Activated B cell treated with CpG ODN at 0.5 μM for 24 hours (primary cell): ENCODE measurements around the gene IGF1R. TPM values are rescaled to one million over a fixed set of nuclear protein-coding genes. Genes with fewer than 3 reads are reported as not detected.

ENCODE experiments used
- ATAC-seq: fragments of 200-7000 bp; cut with Tn5 transposase; one replicate; pipeline ENCODE4 v1.10.0; 2021; ENCODE audit warnings: low read depth, mild to moderate bottlenecking, moderate library complexity
- CTCF ChIA-PET: fragments of 350-600 bp; sonication (Branson Sonifier 250); formaldehyde crosslinking; loops from one replicate; lab custom pipeline; 2021; ENCODE audit warnings: antibody characterized with exemption; lab: Charles Lee
- POLR2A ChIA-PET: fragments of 350-600 bp; sonication (Branson Sonifier 250); formaldehyde crosslinking; loops from one replicate; lab custom pipeline; 2021; ENCODE audit warnings: antibody characterized with exemption; lab: Charles Lee
- DNase-seq: peaks from one replicate; pipeline ENCODE4 v3.0.0; 2022
- H3K27ac Mint-ChIP-seq: one replicate; pipeline ENCODE4 v1.8.0; 2020; ENCODE audit warnings: mixed read lengths
- H3K27me3 Mint-ChIP-seq: one replicate; pipeline ENCODE4 v1.8.0; 2021; ENCODE audit warnings: mixed read lengths
- H3K36me3 Mint-ChIP-seq: one replicate; pipeline ENCODE4 v1.8.0; 2021; ENCODE audit warnings: low read depth, mixed read lengths
- H3K4me1 Mint-ChIP-seq: one replicate; pipeline ENCODE4 v1.8.0; 2021; ENCODE audit warnings: mixed read lengths
- H3K4me3 Mint-ChIP-seq: one replicate; pipeline ENCODE4 v1.8.0; 2020; ENCODE audit warnings: mild to moderate bottlenecking, mixed read lengths
- H3K9me3 Mint-ChIP-seq: one replicate; pipeline ENCODE4 v1.8.0; 2020; ENCODE audit warnings: mixed read lengths
- CTCF ChIP-seq: fragments of 200-600 bp; IDR thresholded peaks from one replicate; pipeline ENCODE4 v1.8.0; 2022; ENCODE audit warnings: antibody characterized with exemption, mild to moderate bottlenecking
- intact Hi-C: fragments of 100-400 bp; cut with micrococcal nuclease; formaldehyde crosslinking; loops from one replicate; pipeline ENCODE4 v1.15.1; 2024
- total RNA-seq: library from RNA; stranded (reverse); gene quantifications from 2 replicates; pipeline ENCODE4 v1.2.3, GENCODE V29; 2022

IGF1R gene
- total RNA-seq, 1 donor from 2014 or later = 6.7 TPM

- intact Hi-C loops = no loop called here
- peaks cover 2% of the 10 kb centered on the region for H3K27me3 Mint-ChIP-seq
- no peak overlapping the region for H3K4me3 Mint-ChIP-seq
- peaks cover 2% of the 10 kb centered on the region for H3K4me1 Mint-ChIP-seq
- no peak overlapping the region for H3K27ac Mint-ChIP-seq
- ChIA-PET POLR2A (no interaction called here), CTCF (no interaction called here)
- TF ChIP-seq CTCF = no peak
- H3K9me3 Mint-ChIP-seq = no peaks in the 10 kb centered on the region
- DNase-seq (no peak), ATAC-seq (no peak)
- no peaks in the 10 kb centered on the region for H3K36me3 Mint-ChIP-seq
Measured at GRCh38 chr15:98801234-98801561, 152.9 kb downstream of the IGF1R start.

GRCh38 chr15:98802187-98802586 lies 153.8 kb downstream of the IGF1R start:
- DNase-seq (no peak), ATAC-seq (no peak)
- H3K36me3 Mint-ChIP-seq = no peaks in the 10 kb centered on the region
- no peak overlapping the region for H3K27ac Mint-ChIP-seq
- H3K4me3 Mint-ChIP-seq = no peak overlapping the region
- TF ChIP-seq CTCF = no peak
- peaks cover 2% of the 10 kb centered on the region for H3K4me1 Mint-ChIP-seq
- ChIA-PET POLR2A (no interaction called here), CTCF (no interaction called here)
- intact Hi-C loops = no loop called here
- peaks cover 2% of the 10 kb centered on the region for H3K27me3 Mint-ChIP-seq
- no peaks in the 10 kb centered on the region for H3K9me3 Mint-ChIP-seq

GRCh38 chr15:98803228-98804056 lies 155.1 kb downstream of the IGF1R start:
- no peak for ATAC-seq
- no peak for DNase-seq
- H3K4me1 Mint-ChIP-seq = peaks cover 2% of the 10 kb centered on the region
- intact Hi-C loops = no loop called here
- peaks cover 2% of the 10 kb centered on the region for H3K27me3 Mint-ChIP-seq
- no peaks in the 10 kb centered on the region for H3K36me3 Mint-ChIP-seq
- ChIA-PET POLR2A (no interaction called here), CTCF (no interaction called here)
- no peak overlapping the region for H3K27ac Mint-ChIP-seq
- no peaks in the 10 kb centered on the region for H3K9me3 Mint-ChIP-seq
- TF ChIP-seq CTCF = no peak
- H3K4me3 Mint-ChIP-seq = no peak overlapping the region

GRCh38 chr15:98804057-98804380 lies 155.7 kb downstream of the IGF1R start:
- H3K27ac Mint-ChIP-seq = no peak overlapping the region
- intact Hi-C loops = no loop called here
- no peak overlapping the region for H3K4me3 Mint-ChIP-seq
- H3K4me1 Mint-ChIP-seq = peaks cover 2% of the 10 kb centered on the region
- H3K27me3 Mint-ChIP-seq = peaks cover 2% of the 10 kb centered on the region
- CTCF ChIA-PET = no interaction called here
- no peaks in the 10 kb centered on the region for H3K36me3 Mint-ChIP-seq
- TF ChIP-seq CTCF = no peak
- no peaks in the 10 kb centered on the region for H3K9me3 Mint-ChIP-seq
- POLR2A ChIA-PET = no interaction called here
- ATAC-seq (no peak), DNase-seq (no peak)

GRCh38 chr15:98805434-98806274 lies 157.3 kb downstream of the IGF1R start:
- H3K4me3 Mint-ChIP-seq = no peak overlapping the region
- no peaks in the 10 kb centered on the region for H3K27me3 Mint-ChIP-seq

More at GRCh38 chr15:98805434-98806274, 157.3 kb downstream of the IGF1R start:
- Mint-ChIP-seq H3K9me3 (no peaks in the 10 kb centered on the region), H3K27ac (no peak overlapping the region), H3K4me1 (no peaks in the 10 kb centered on the region), H3K36me3 (no peaks in the 10 kb centered on the region)
- ATAC-seq (no peak), DNase-seq (no peak)
- intact Hi-C loops = no loop called here
- ChIA-PET POLR2A (no interaction called here), CTCF (no interaction called here)
- no peak for TF ChIP-seq CTCF
